ENCODE results near the gene IGF1.
"Not testable (repeated sequence)": the region's sequence is repeated elsewhere in the genome, so short reads cannot be mapped to it uniquely, and the experiment has no call there.

IGF1 gene

DNA sequence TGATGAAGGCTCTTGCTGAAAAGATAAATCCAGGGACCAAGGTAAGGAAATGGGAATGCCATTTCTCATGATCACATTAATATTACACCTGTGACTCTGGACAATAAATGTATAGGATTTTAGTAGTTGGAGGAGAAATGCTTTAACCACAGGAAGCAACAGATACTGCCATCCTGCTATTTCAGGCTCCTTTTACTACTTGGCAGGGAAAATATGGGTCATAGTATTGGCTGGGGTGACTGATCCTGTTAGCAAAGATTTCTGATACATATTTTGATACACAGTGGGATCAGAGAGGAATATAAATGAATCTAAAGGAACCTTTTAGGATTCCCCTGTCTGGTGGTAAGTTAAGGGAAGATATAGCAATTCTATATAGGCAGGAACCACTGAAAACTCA is 115.0 kb downstream of the IGF1 start:
- H3K27me3 ChIP-seq (ENCODE audit: control insufficient read depth, low read length) = no peaks in the 10 kb centered on the region
- H3K9me2 ChIP-seq (replicated peaks; ENCODE audit: control insufficient read depth, low read length) = no peaks in the 10 kb centered on the region
- no peaks in the 10 kb centered on the region for H3K36me3 ChIP-seq (ENCODE audit: control insufficient read depth, low read length)
- no peaks in the 10 kb centered on the region for H3F3A ChIP-seq (ENCODE audit: control insufficient read depth, insufficient read depth)
- no peak for TF ChIP-seq EZH2phosphoT487 (IDR thresholded peaks at IDR 0.05; ENCODE audit: borderline replicate concordance, low read length)
- TF ChIP-seq, protein P1, sequence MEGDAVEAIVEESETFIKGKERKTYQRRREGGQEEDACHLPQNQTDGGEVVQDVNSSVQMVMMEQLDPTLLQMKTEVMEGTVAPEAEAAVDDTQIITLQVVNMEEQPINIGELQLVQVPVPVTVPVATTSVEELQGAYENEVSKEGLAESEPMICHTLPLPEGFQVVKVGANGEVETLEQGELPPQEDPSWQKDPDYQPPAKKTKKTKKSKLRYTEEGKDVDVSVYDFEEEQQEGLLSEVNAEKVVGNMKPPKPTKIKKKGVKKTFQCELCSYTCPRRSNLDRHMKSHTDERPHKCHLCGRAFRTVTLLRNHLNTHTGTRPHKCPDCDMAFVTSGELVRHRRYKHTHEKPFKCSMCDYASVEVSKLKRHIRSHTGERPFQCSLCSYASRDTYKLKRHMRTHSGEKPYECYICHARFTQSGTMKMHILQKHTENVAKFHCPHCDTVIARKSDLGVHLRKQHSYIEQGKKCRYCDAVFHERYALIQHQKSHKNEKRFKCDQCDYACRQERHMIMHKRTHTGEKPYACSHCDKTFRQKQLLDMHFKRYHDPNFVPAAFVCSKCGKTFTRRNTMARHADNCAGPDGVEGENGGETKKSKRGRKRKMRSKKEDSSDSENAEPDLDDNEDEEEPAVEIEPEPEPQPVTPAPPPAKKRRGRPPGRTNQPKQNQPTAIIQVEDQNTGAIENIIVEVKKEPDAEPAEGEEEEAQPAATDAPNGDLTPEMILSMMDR (IDR thresholded peaks at IDR 0.05; ENCODE audit: low read depth, low read length, poor library complexity, severe bottlenecking) = no peak
- no peak overlapping the region for H3K4me2 ChIP-seq (ENCODE audit: low read length)
- H3K79me2 ChIP-seq (ENCODE audit: control insufficient read depth, low read length) = no peaks in the 10 kb centered on the region
- no peak overlapping the region for H3K27ac ChIP-seq (ENCODE audit: low read depth, low read length)
- no peaks in the 10 kb centered on the region for H4K20me1 ChIP-seq (ENCODE audit: control insufficient read depth, insufficient read depth, low read depth, low read length)
- H3K9me3 ChIP-seq (ENCODE audit: control insufficient read depth, insufficient read depth, low read length) = no peaks in the 10 kb centered on the region
- H3K4me1 ChIP-seq (ENCODE audit: control insufficient read depth, low read length) = no peaks in the 10 kb centered on the region
- H3K4me3 ChIP-seq (ENCODE audit: low read length) = no peak overlapping the region

DNA sequence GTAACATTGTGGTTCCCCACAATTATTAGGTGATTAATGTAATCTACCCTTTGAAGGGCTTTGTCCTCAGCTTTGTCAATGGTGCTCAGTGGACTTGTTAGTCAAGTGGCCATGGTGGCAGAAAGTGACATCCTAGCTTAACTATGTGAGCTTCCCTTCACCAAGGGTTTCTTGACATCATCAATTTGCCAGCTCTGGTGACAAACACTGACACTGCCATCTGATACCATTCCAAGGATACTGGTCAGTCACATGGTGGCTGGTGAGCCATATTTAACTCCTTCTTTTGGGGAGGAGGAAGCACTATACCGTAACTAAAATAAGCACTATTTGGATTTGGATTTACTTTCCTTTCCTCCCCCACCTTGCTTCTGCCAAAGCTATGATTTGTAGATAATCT is 115.7 kb downstream of the IGF1 start:
- no peaks in the 10 kb centered on the region for H4K20me1 ChIP-seq (ENCODE audit: control insufficient read depth, insufficient read depth, low read depth, low read length)
- H3K27ac ChIP-seq (ENCODE audit: low read depth, low read length) = no peak overlapping the region
- no peak overlapping the region for H3K4me2 ChIP-seq (ENCODE audit: low read length)
- TF ChIP-seq, protein P1 (IDR thresholded peaks at IDR 0.05; ENCODE audit: low read depth, low read length, poor library complexity, severe bottlenecking) = no peak
- TF ChIP-seq EZH2phosphoT487 (IDR thresholded peaks at IDR 0.05; ENCODE audit: borderline replicate concordance, low read length) = no peak
- H3K9me3 ChIP-seq (ENCODE audit: control insufficient read depth, insufficient read depth, low read length) = no peaks in the 10 kb centered on the region
- H3K36me3 ChIP-seq (ENCODE audit: control insufficient read depth, low read length) = no peaks in the 10 kb centered on the region
- H3K27me3 ChIP-seq (ENCODE audit: control insufficient read depth, low read length) = no peaks in the 10 kb centered on the region
- no peaks in the 10 kb centered on the region for H3K79me2 ChIP-seq (ENCODE audit: control insufficient read depth, low read length)
- no peak overlapping the region for H3K4me3 ChIP-seq (ENCODE audit: low read length)
- H3F3A ChIP-seq (ENCODE audit: control insufficient read depth, insufficient read depth) = no peaks in the 10 kb centered on the region
- no peaks in the 10 kb centered on the region for H3K4me1 ChIP-seq (ENCODE audit: control insufficient read depth, low read length)
- H3K9me2 ChIP-seq (replicated peaks; ENCODE audit: control insufficient read depth, low read length) = no peaks in the 10 kb centered on the region

DNA sequence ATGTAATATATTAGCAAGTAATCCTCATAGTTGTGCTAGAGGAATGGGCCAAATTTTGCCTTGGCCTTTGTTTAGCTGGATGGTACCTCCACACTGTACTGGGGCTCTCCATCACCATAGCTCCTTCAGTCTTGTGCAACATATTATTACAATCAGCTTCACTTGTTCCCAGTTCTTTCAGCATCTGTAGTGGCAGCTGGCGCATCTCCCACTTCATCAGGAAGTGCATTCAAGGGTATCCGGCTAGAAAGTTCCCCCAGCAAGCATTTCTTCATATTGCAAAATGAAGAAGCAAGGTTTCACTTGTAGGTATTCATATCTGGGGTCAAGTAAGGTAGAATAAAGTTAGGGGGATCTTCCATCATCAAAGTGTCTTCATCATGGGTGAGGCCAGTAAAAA is 123.7 kb downstream of the IGF1 start:
- no peaks in the 10 kb centered on the region for H3K9me3 ChIP-seq (ENCODE audit: control insufficient read depth, insufficient read depth, low read length)
- no peaks in the 10 kb centered on the region for H3K27me3 ChIP-seq (ENCODE audit: control insufficient read depth, low read length)
- H3K4me2 ChIP-seq (ENCODE audit: low read length) = no peak overlapping the region
- no peaks in the 10 kb centered on the region for H3K4me1 ChIP-seq (ENCODE audit: control insufficient read depth, low read length)
- H3K9me2 ChIP-seq (replicated peaks; ENCODE audit: control insufficient read depth, low read length) = no peaks in the 10 kb centered on the region; the same call in 1 of the 2 replicates
- H3K36me3 ChIP-seq (ENCODE audit: control insufficient read depth, low read length) = no peaks in the 10 kb centered on the region
- no peaks in the 10 kb centered on the region for H3F3A ChIP-seq (ENCODE audit: control insufficient read depth, insufficient read depth)
- no peaks in the 10 kb centered on the region for H3K79me2 ChIP-seq (ENCODE audit: control insufficient read depth, low read length)
- no peak overlapping the region for H3K27ac ChIP-seq (ENCODE audit: low read depth, low read length)
- no peak for TF ChIP-seq EZH2phosphoT487 (IDR thresholded peaks at IDR 0.05; ENCODE audit: borderline replicate concordance, low read length)
- TF ChIP-seq, protein P1 (IDR thresholded peaks at IDR 0.05; ENCODE audit: low read depth, low read length, poor library complexity, severe bottlenecking) = no peak
- no peaks in the 10 kb centered on the region for H4K20me1 ChIP-seq (ENCODE audit: control insufficient read depth, insufficient read depth, low read depth, low read length)
- no peak overlapping the region for H3K4me3 ChIP-seq (ENCODE audit: low read length)

DNA sequence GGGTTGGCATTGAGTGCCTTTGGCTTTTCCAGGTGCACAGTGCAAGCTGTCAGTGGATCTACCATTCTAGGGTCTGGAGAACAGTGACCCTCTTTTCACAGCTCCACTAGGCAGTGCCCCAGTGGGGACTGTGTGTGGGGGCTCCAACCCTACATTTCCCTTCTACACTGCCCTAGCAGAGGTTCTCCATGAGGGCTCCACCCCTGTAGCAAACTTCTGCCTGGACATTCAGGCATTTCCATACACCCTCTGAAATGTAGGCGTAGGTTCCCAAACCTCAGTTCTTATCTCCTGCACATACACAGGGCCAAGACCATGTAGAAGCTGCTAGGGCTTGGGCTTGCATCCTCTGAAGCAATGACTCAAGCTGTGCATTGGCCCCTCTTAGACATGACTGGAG is 126.1 kb downstream of the IGF1 start:
- not testable (repeated sequence) for H3K9me3 ChIP-seq (ENCODE audit: control insufficient read depth, insufficient read depth, low read length); H3K4me1 ChIP-seq (ENCODE audit: control insufficient read depth, low read length); H3K4me2 ChIP-seq (ENCODE audit: low read length); H3K79me2 ChIP-seq (ENCODE audit: control insufficient read depth, low read length); H4K20me1 ChIP-seq (ENCODE audit: control insufficient read depth, insufficient read depth, low read depth, low read length); H3K27ac ChIP-seq (ENCODE audit: low read depth, low read length); H3F3A ChIP-seq (ENCODE audit: control insufficient read depth, insufficient read depth); H3K36me3 ChIP-seq (ENCODE audit: control insufficient read depth, low read length); H3K4me3 ChIP-seq (ENCODE audit: low read length); H3K27me3 ChIP-seq (ENCODE audit: control insufficient read depth, low read length); H3K9me2 ChIP-seq (replicated peaks; ENCODE audit: control insufficient read depth, low read length)

Data from DOHH2 (cell line).